ENCODE results near the gene PNLDC1. TPM values are rescaled to one million over a fixed set of nuclear protein-coding genes. Genes with fewer than 3 reads are reported as not detected.

Gene PNLDC1
- total RNA-seq, 1 donor from 2014 or later, result 0.27 TPM

DNA sequence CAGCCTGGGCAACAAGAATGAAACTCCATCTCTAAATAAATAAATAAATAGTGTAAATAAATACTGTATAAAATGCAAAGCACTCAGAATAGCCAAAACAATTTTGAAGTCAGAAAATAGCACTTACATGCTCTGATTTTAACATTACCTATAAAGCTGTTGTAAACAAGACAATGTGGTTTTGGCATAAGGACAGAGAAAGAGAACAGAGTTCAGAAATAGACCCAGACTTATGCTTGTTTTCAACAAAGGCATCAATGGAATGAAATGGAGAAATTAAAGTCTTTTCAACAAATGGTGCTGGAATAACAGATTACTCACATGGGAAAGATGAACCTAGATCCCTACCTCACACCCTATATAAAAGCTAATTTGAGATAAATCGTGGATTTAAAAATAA, 27.9 kb upstream of the PNLDC1 start:
- H3K36me3 ChIP-seq, result peaks cover 70% of the 10 kb centered on the region

DNA sequence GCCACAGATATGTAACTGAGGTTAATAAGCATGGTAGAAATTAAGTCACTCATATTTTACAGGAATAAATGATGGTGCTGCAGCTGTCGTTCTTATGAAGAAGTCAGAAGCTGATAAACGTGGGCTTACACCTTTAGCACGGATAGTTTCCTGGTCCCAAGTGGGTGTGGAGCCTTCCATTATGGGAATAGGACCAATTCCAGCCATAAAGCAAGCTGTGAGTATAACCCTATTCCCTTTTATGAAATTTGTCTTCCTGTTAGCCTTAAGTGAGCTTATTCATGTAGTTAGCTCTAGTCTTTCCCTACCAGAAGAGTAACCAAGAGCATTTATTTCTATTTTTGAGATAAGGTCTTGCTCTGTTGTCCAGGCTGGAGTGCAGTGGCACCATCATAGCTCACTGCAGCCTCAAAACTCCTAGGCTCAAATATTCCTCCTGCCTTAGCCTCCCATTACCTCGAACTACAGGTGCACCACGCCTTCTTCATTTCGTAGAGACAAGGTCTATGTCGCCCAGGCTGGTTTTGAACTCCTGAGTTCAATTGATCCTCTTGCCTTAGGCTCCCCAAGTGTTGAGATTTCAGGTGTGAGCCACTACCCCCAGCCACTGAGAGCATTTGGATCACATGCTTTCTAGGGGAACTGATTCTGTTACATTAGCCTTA, 22.7 kb upstream of the PNLDC1 start:
- DNase-seq (no peak), ATAC-seq (no peak)
- H3K4me1 ChIP-seq, result no peaks in the 10 kb centered on the region
- no peaks in the 10 kb centered on the region for H3K9me3 ChIP-seq
- no peak overlapping the region for H3K4me3 ChIP-seq
- intact Hi-C loops (cut with DNase I), result no loop called here
- TF ChIP-seq CTCF (IDR thresholded peaks at IDR 0.05), result no peak
- peaks cover 81% of the 10 kb centered on the region for H3K36me3 ChIP-seq
- H3K27me3 ChIP-seq (ENCODE audit: low read depth), result no peaks in the 10 kb centered on the region
- no peak overlapping the region for H3K27ac ChIP-seq

More for the DNA sequence above, 27.9 kb upstream of the PNLDC1 start:
- intact Hi-C loops (cut with DNase I), result no loop called here
- no peak for TF ChIP-seq CTCF (IDR thresholded peaks at IDR 0.05)
- DNase-seq, result no peak
- no peak for ATAC-seq
- H3K4me3 ChIP-seq, result no peak overlapping the region
- no peaks in the 10 kb centered on the region for H3K9me3 ChIP-seq
- no peaks in the 10 kb centered on the region for H3K4me1 ChIP-seq
- H3K27me3 ChIP-seq (ENCODE audit: low read depth), result no peaks in the 10 kb centered on the region
- no peak overlapping the region for H3K27ac ChIP-seq

DNA sequence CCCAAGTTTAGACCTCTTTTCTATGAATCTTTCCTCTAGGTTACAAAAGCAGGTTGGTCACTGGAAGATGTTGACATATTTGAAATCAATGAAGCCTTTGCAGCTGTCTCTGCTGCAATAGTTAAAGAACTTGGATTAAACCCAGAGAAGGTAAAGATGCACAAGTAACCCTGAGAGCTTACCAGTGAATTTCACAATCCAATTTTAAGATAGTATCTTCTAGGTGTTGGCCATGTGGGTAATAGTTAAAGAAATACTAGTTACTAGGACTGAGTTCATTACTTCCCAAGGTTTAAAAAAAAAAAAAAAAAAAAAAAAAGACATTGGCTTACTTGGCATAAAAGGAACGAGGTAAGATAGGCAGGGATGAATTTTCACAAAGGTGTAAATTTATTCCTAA, 21.9 kb upstream of the PNLDC1 start:
- DNase-seq (no peak), ATAC-seq (no peak)
- no peaks in the 10 kb centered on the region for H3K4me1 ChIP-seq
- H3K9me3 ChIP-seq, result no peaks in the 10 kb centered on the region
- H3K27me3 ChIP-seq (ENCODE audit: low read depth), result no peaks in the 10 kb centered on the region
- intact Hi-C loops (cut with DNase I), result no loop called here
- no peak for TF ChIP-seq CTCF (IDR thresholded peaks at IDR 0.05)
- H3K27ac ChIP-seq, result no peak overlapping the region
- H3K4me3 ChIP-seq, result no peak overlapping the region
- peaks cover 88% of the 10 kb centered on the region for H3K36me3 ChIP-seq

DNA sequence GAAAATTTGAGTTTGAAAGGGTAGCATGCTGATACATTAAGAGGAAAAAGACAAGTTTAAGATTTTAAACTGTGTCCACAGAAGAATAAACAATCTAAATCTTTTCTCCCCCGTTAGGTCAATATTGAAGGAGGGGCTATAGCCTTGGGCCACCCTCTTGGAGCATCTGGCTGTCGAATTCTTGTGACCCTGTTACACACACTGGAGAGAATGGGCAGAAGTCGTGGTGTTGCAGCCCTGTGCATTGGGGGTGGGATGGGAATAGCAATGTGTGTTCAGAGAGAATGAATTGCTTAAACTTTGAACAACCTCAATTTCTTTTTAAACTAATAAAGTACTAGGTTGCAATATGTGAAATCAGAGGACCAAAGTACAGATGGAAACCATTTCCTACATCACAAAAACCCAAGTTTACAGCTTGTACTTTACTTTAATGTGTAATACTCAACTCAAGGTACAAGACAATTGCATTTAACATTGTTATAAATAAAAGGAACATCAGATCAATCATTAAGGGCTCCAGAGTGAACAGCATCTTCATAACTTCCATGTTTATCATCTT, 21.5 kb upstream of the PNLDC1 start:
- TF ChIP-seq CTCF (IDR thresholded peaks at IDR 0.05), result no peak
- Histone ChIP-seq H3K27me3 (ENCODE audit: low read depth) (no peaks in the 10 kb centered on the region), H3K4me3 (no peak overlapping the region), H3K36me3 (peaks cover 93% of the 10 kb centered on the region), H3K9me3 (no peaks in the 10 kb centered on the region), H3K4me1 (no peaks in the 10 kb centered on the region), H3K27ac (no peak overlapping the region)
- intact Hi-C loops (cut with DNase I), result no loop called here
- no peak for DNase-seq
- no peak for ATAC-seq

- Histone ChIP-seq H3K4me3 (peak overlapping the region; percentile 99), H3K36me3 (peaks cover 58% of the 10 kb centered on the region), H3K27me3 (ENCODE audit: low read depth) (no peaks in the 10 kb centered on the region), H3K27ac (no peak overlapping the region), H3K4me1 (peaks cover 46% of the 10 kb centered on the region), H3K9me3 (no peaks in the 10 kb centered on the region)
- intact Hi-C loops (cut with DNase I), result no loop called here
- TF ChIP-seq CTCF (IDR thresholded peaks at IDR 0.05), result no peak
- ATAC-seq (no peak), DNase-seq (no peak)
Measured at GRCh38 chr6:159788276-159788675, 11.8 kb upstream of the PNLDC1 start.
